Endothelial cell (in vitro differentiated cells): Measurements from ENCODE around the gene MOV10L1. TPM values are rescaled to one million over a fixed set of nuclear protein-coding genes. Genes with fewer than 3 reads are reported as not detected.

Experiments
- DNase-seq: peaks from one replicate; pipeline ENCODE4 v3.0.0; 2021; ENCODE audit warnings: low spot score
- H3K27ac Mint-ChIP-seq: one replicate; pipeline ENCODE4 v1.8.0; 2021; ENCODE audit warnings: mixed read lengths, inconsistent platforms; ENCODE audit not compliant: unreplicated experiment
- H3K27me3 Mint-ChIP-seq: one replicate; pipeline ENCODE4 v1.8.0; 2021; ENCODE audit warnings: mild to moderate bottlenecking, moderate library complexity, mixed read lengths, inconsistent platforms; ENCODE audit not compliant: unreplicated experiment
- H3K36me3 Mint-ChIP-seq: one replicate; pipeline ENCODE4 v1.8.0; 2021; ENCODE audit warnings: mild to moderate bottlenecking, low read depth, mixed read lengths, inconsistent platforms; ENCODE audit not compliant: unreplicated experiment
- H3K4me1 Mint-ChIP-seq: one replicate; pipeline ENCODE4 v1.8.0; 2021; ENCODE audit warnings: mild to moderate bottlenecking, mixed read lengths, inconsistent platforms; ENCODE audit not compliant: unreplicated experiment
- H3K4me3 Mint-ChIP-seq: one replicate; pipeline ENCODE4 v1.8.0; 2021; ENCODE audit warnings: mild to moderate bottlenecking, mixed read lengths, inconsistent platforms; ENCODE audit not compliant: unreplicated experiment
- H3K9me3 Mint-ChIP-seq: one replicate; pipeline ENCODE4 v1.8.0; 2021; ENCODE audit warnings: mixed read lengths, inconsistent platforms; ENCODE audit not compliant: unreplicated experiment
- total RNA-seq: library from RNA; stranded (reverse); fragmentation: NEBNext Ultra II Directional; extraction: Animal tissue kit (Norgen Biotek cat#: 25700); gene quantifications from one replicate; pipeline ENCODE4 v1.2.1, GENCODE V29; 2021; ENCODE audit not compliant: unreplicated experiment
- TF ChIP-seq, protein P1 (sequence below): fragments of 200-600 bp; sonication (generic); IDR thresholded peaks from one replicate; pipeline ENCODE4 v1.5.0; 2021; ENCODE audit warnings: antibody characterized with exemption; ENCODE audit not compliant: unreplicated experiment

MOV10L1 gene
- total RNA-seq, 1 donor from 2014 or later, result not detected

GRCh38 chr22:50205781-50206569, 116.2 kb downstream of the MOV10L1 start:
- no peak for DNase-seq
- Mint-ChIP-seq H3K4me1 (peaks cover 6% of the 10 kb centered on the region), H3K27me3 (peaks cover 12% of the 10 kb centered on the region), H3K36me3 (peaks cover 14% of the 10 kb centered on the region), H3K27ac (no peak overlapping the region), H3K4me3 (no peak overlapping the region), H3K9me3 (no peaks in the 10 kb centered on the region)
- TF ChIP-seq, protein P1, sequence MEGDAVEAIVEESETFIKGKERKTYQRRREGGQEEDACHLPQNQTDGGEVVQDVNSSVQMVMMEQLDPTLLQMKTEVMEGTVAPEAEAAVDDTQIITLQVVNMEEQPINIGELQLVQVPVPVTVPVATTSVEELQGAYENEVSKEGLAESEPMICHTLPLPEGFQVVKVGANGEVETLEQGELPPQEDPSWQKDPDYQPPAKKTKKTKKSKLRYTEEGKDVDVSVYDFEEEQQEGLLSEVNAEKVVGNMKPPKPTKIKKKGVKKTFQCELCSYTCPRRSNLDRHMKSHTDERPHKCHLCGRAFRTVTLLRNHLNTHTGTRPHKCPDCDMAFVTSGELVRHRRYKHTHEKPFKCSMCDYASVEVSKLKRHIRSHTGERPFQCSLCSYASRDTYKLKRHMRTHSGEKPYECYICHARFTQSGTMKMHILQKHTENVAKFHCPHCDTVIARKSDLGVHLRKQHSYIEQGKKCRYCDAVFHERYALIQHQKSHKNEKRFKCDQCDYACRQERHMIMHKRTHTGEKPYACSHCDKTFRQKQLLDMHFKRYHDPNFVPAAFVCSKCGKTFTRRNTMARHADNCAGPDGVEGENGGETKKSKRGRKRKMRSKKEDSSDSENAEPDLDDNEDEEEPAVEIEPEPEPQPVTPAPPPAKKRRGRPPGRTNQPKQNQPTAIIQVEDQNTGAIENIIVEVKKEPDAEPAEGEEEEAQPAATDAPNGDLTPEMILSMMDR, result no peak

DNA sequence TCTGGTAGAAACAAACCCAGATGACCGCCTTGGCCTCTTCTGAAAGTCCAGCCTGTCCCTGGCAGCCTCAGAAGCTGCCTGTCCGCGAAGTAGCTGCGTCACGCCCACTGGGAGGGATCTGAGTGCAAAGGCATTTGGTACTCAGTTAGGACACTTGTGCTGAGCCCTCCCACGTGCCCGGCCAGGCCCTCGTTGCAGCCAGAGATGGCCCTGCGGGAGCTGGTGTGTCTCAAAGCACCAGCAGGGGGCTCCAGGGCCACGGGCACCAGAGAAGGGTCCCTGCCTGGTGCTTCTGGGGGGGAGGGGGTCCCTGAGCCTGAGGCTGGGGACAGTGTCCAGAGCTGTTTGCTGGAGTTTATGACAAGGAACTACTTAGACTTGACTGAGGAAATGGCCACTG, 116.8 kb downstream of the MOV10L1 start:
- peaks cover 15% of the 10 kb centered on the region for H3K27me3 Mint-ChIP-seq
- TF ChIP-seq, protein P1, result peak; percentile 66
- H3K27ac Mint-ChIP-seq, result no peak overlapping the region
- H3K36me3 Mint-ChIP-seq, result peaks cover 18% of the 10 kb centered on the region
- H3K4me1 Mint-ChIP-seq, result peaks cover 6% of the 10 kb centered on the region
- H3K4me3 Mint-ChIP-seq, result no peak overlapping the region
- no peaks in the 10 kb centered on the region for H3K9me3 Mint-ChIP-seq
- DNase-seq, result peak; percentile 59

- no peak for DNase-seq
- no peak overlapping the region for H3K4me3 Mint-ChIP-seq
Observed at GRCh38 chr22:50207383-50208140, 117.8 kb downstream of the MOV10L1 start.

DNA sequence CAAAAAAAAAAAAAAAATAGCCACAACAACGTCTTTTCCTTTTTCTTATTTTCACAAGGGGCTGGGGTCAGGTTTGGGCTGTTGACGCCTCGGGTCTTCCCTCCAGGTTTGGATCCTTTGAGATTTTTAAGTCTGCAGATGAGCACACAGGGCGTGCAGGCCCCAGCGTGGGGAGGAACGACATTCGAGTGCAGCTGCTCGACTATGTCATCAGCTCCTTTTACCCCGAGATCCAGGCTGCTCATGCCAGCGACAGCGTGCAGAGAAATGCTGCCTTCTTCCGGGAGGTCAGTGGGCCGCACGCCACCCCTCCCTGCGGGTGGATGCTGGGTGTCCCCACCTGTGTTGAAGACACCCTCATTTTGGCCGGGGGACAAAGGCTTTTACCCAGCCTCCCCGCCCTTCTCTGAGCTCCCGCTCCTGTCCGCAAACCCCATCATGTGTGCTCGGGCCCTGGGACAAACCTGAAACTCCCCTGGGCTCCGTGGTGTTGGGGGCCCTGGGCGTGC, 118.7 kb downstream of the MOV10L1 start:
- no peaks in the 10 kb centered on the region for H3K4me1 Mint-ChIP-seq
- no peak for DNase-seq
- TF ChIP-seq, protein P1, result no peak
- H3K4me3 Mint-ChIP-seq, result no peak overlapping the region
- peaks cover 9% of the 10 kb centered on the region for H3K27me3 Mint-ChIP-seq
- no peaks in the 10 kb centered on the region for H3K9me3 Mint-ChIP-seq
- peaks cover 23% of the 10 kb centered on the region for H3K36me3 Mint-ChIP-seq
- H3K27ac Mint-ChIP-seq, result no peak overlapping the region

More at GRCh38 chr22:50207383-50208140, 117.8 kb downstream of the MOV10L1 start:
- TF ChIP-seq, protein P1, result no peak
- no peaks in the 10 kb centered on the region for H3K4me1 Mint-ChIP-seq
- no peaks in the 10 kb centered on the region for H3K9me3 Mint-ChIP-seq
- peaks cover 10% of the 10 kb centered on the region for H3K27me3 Mint-ChIP-seq
- H3K27ac Mint-ChIP-seq, result peak overlapping the region; percentile 78
- H3K36me3 Mint-ChIP-seq, result peaks cover 22% of the 10 kb centered on the region
